Measurements from ENCODE around the gene TNRC6C. TPM values are rescaled to one million over a fixed set of nuclear protein-coding genes. Genes with fewer than 3 reads are reported as not detected.

TNRC6C gene
- total RNA-seq (2022; extraction: Qiagen RNA extraction; ENCODE audit: low read depth) = 2.1 to 3.0 TPM (median 2.7 TPM) in 5 replicates

DNA sequence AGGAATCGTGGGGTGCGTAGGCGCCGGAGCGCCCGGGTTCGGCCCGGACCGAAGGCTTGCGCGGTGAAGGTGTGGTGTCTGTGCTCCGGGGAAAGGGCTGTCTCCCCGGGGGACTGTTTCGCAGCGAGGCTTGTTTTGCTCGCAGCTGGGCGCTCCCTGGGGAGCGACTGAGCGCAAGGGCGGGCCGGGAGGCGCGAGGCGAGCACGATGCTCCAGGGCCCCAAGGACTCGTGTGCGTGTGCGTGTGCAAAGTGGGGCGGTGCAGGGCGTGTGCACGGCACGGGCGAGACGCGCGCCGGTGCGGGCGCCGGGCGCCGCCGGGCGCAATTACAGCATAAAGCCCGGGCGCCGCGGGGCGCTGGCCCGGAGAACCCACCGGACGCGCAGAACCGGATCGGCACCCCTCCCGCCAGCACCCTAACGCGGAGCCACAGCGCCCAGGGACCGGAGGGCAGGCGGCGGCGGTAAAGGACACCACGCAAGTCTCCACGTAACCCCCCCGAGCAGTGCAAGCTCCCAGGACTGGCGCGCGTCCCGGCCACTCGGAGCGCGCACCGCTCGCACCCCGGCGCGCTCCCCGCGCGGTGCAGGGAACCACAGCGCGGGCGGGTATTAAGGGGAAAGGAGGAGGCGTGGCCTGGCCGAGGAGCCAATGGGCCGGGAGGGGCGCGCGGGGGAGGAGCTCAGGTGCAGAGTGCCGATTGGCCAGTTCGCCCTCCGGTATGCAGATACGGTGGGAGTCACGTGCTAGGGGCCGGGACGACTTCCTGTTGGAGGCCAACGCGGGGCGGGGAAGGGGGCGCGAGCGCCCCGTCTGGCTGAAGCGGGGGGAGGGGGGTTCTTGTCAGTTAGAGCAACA, at the start of gene TNRC6C:
Gene TNRC6C (plus strand): TSS at position 847 of the 859 bp plus-strand sequence. CDS start 45,504 bp downstream, outside the sequence.

GRCh38 chr17:78128551-78129350, 170.2 kb downstream of the TNRC6C start, which contains the start of gene TMC6:
Gene TMC6 (minus strand): TSS chr17:78128755. CDS start chr17:78126832, 1,923 bp downstream.

GRCh38 chr17:78130437-78131101, 172.1 kb downstream of the TNRC6C start, which contains the start of gene TMC8:
Gene TMC8 (plus strand): TSS chr17:78130771. CDS start chr17:78131589, 818 bp downstream.

Other genes with a start within 250 kb of the TNRC6C start
- 6.3 to 12.5 TPM (median 10.1 TPM) in 5 replicates for gene TMC6, start 170.1 kb downstream of the TNRC6C start, total RNA-seq (2022; extraction: Qiagen RNA extraction; ENCODE audit: low read depth)
- 0.28 to 0.68 TPM (median 0.48 TPM) in 5 replicates for gene TMC8, start 172.1 kb downstream of the TNRC6C start, total RNA-seq (2022; extraction: Qiagen RNA extraction; ENCODE audit: low read depth)
- not detected in 5 replicates for gene C17orf99, start 187.7 kb downstream of the TNRC6C start, total RNA-seq (2022; extraction: Qiagen RNA extraction; ENCODE audit: low read depth)
- gene SYNGR2, start 209.9 kb downstream of the TNRC6C start, total RNA-seq (2022; extraction: Qiagen RNA extraction; ENCODE audit: low read depth) = 144 to 217 TPM (median 187 TPM) in 5 replicates
- 194 to 287 TPM (median 233 TPM) in 5 replicates for gene TK1, start 228.3 kb downstream of the TNRC6C start, total RNA-seq (2022; extraction: Qiagen RNA extraction; ENCODE audit: low read depth)
- 41.4 to 53.0 TPM (median 45.0 TPM) in 5 replicates for gene AFMID, start 228.7 kb downstream of the TNRC6C start, total RNA-seq (2022; extraction: Qiagen RNA extraction; ENCODE audit: low read depth)

Data from A549 treated with DMSO at 1 μM for 4 hours (cell line).